Measurements from ENCODE around the gene DISP2. TPM values are rescaled to one million over a fixed set of nuclear protein-coding genes. Genes with fewer than 3 reads are reported as not detected.

DISP2 gene
- total RNA-seq, 1 donor from 2014 or later: 3.9 TPM

GRCh38 chr15:40323953-40324937 is 33.8 kb upstream of the DISP2 start:
- peak; percentile 87 for DNase-seq (ENCODE audit: missing footprints)
- intact Hi-C loops (cut with DNase I): loop anchor here (1.0 kb wide), 3 partner anchors 16 to 97 kb away; partner anchors contain the start of gene CCDC9B
- ATAC-seq: no peak

- DNase-seq (ENCODE audit: missing footprints) (no peak), ATAC-seq (no peak)
- intact Hi-C loops (cut with DNase I): no loop called here
Observed at GRCh38 chr15:40325188-40325587, 32.8 kb upstream of the DISP2 start.

GRCh38 chr15:40325700-40326099 is 32.3 kb upstream of the DISP2 start:
- intact Hi-C loops (cut with DNase I): no loop called here
- no peak for ATAC-seq
- no peak for DNase-seq (ENCODE audit: missing footprints)

GRCh38 chr15:40327457-40327856 is 30.6 kb upstream of the DISP2 start:
- ATAC-seq (no peak), DNase-seq (ENCODE audit: missing footprints) (no peak)
- intact Hi-C loops (cut with DNase I): no loop called here

GRCh38 chr15:40328176-40328575 is 29.8 kb upstream of the DISP2 start:
- intact Hi-C loops (cut with DNase I): no loop called here
- ATAC-seq (no peak), DNase-seq (ENCODE audit: missing footprints) (no peak)

GRCh38 chr15:40328751-40329150 is 29.3 kb upstream of the DISP2 start:
- intact Hi-C loops (cut with DNase I): no loop called here
- no peak for ATAC-seq
- no peak for DNase-seq (ENCODE audit: missing footprints)

- ATAC-seq (no peak), DNase-seq (ENCODE audit: missing footprints) (no peak)
- intact Hi-C loops (cut with DNase I): loop anchor here (10.0 kb wide), 1 partner anchor 225 kb away; the partner anchor contains the start of gene BMF
Observed at GRCh38 chr15:40329804-40330203, 28.2 kb upstream of the DISP2 start.

- ATAC-seq (peak; percentile 46), DNase-seq (ENCODE audit: missing footprints) (no peak)
Observed at GRCh38 chr15:40330368-40330836, 27.6 kb upstream of the DISP2 start.

GRCh38 chr15:40331026-40331425 is 27.0 kb upstream of the DISP2 start:
- ATAC-seq (no peak), DNase-seq (ENCODE audit: missing footprints) (no peak)
- intact Hi-C loops (cut with DNase I): loop anchor here (10.0 kb wide), 1 partner anchor 226 kb away; the partner anchor contains the start of gene BMF

More at GRCh38 chr15:40330368-40330836, 27.6 kb upstream of the DISP2 start:
- intact Hi-C loops (cut with DNase I): loop anchor here (10.0 kb wide), 1 partner anchor 226 kb away; the partner anchor contains the start of gene BMF

- DNase-seq (ENCODE audit: missing footprints) (no peak), ATAC-seq (no peak)
- intact Hi-C loops (cut with DNase I): loop anchor here (10.0 kb wide), 1 partner anchor 227 kb away; the partner anchor contains the start of gene BMF
Observed at GRCh38 chr15:40331637-40332036, 26.4 kb upstream of the DISP2 start.

GRCh38 chr15:40332113-40332781 is 25.8 kb upstream of the DISP2 start:
- ATAC-seq (no peak), DNase-seq (ENCODE audit: missing footprints) (no peak)
- intact Hi-C loops (cut with DNase I): loop anchor here (10.0 kb wide), 1 partner anchor 227 kb away; the partner anchor contains the start of gene BMF

GRCh38 chr15:40333922-40334492 is 24.0 kb upstream of the DISP2 start:
- ATAC-seq: peak; percentile 38
- intact Hi-C loops (cut with DNase I): loop anchor here (10.0 kb wide), 1 partner anchor 229 kb away; the partner anchor contains the start of gene BMF
- DNase-seq (ENCODE audit: missing footprints): peak; percentile 91

- DNase-seq (ENCODE audit: missing footprints): no peak
- intact Hi-C loops (cut with DNase I): loop anchor here (10.0 kb wide), 1 partner anchor 230 kb away; the partner anchor contains the start of gene BMF
- no peak for ATAC-seq
Observed at GRCh38 chr15:40334541-40334940, 23.5 kb upstream of the DISP2 start.

- intact Hi-C loops (cut with DNase I): loop anchor here (10.0 kb wide), 1 partner anchor 230 kb away; the partner anchor contains the start of gene BMF
- DNase-seq (ENCODE audit: missing footprints): no peak
- no peak for ATAC-seq
Observed at GRCh38 chr15:40334941-40335795, 22.9 kb upstream of the DISP2 start.

GRCh38 chr15:40335938-40336743 is 21.9 kb upstream of the DISP2 start:
- ATAC-seq (no peak), DNase-seq (ENCODE audit: missing footprints) (no peak)
- intact Hi-C loops (cut with DNase I): loop anchor here (10.0 kb wide), 1 partner anchor 231 kb away; the partner anchor contains the start of gene BMF

- no peak for DNase-seq (ENCODE audit: missing footprints)
- intact Hi-C loops (cut with DNase I): loop anchor here (10.0 kb wide), 1 partner anchor 232 kb away; the partner anchor contains the start of gene BMF
- ATAC-seq: no peak
Observed at GRCh38 chr15:40336744-40337122, 21.3 kb upstream of the DISP2 start.

GRCh38 chr15:40337597-40337996 is 20.4 kb upstream of the DISP2 start:
- ATAC-seq: no peak
- intact Hi-C loops (cut with DNase I): loop anchor here (10.0 kb wide), 1 partner anchor 233 kb away; the partner anchor contains the start of gene BMF
- no peak for DNase-seq (ENCODE audit: missing footprints)

Measured in Right ventricle myocardium inferior (tissue), 1 donor.